Measurements from ENCODE around the gene FIG4.
"Not testable (repeated sequence)": the region's sequence is repeated elsewhere in the genome, so short reads cannot be mapped to it uniquely, and the experiment has no call there.

FIG4 gene

DNA sequence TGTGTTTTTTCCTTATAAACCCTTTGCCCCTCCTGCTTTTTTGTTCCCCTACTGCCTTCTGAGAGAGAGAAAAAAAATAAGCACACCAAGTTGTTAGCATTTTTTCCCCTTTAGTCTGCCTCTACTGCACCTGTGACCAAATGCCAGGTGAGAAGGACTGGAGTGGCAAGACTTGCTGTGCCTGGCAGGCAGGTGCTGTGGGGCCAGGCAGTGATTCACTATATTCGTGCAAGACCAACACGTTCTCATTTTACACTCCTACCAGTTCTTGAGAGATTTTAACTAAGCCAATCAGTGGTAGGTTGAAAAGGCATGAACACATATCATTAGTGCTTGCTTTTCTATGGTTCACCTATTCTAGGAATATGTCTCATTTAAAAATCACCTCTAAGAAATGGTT lies 109.7 kb downstream of the FIG4 start:
- no peak for DNase-seq

- no peak for DNase-seq
Measured at GRCh38 chr6:109801794-109802193, 110.7 kb downstream of the FIG4 start.

DNA sequence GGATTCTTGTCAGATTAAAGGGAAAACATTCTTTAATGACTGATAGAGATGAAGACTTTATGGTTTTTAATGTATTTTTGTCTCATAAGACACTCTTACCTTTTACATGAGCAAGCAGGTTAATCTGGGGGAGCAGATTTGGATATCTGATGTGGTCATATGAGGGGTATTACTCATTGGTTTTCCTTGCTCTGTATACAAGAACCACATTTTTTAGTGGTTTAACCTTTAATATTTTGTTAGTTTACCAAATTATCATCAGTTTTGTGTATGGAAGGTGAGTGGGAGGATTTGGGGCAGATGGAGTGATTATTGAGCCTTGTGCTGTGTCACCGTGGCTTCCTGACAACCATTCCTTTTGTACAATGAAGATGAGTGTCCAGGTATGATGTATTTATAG lies 112.9 kb downstream of the FIG4 start:
- DNase-seq = no peak

- DNase-seq = no peak
Measured at GRCh38 chr6:109807881-109808280, 116.8 kb downstream of the FIG4 start.

GRCh38 chr6:109808837-109809236 lies 117.7 kb downstream of the FIG4 start:
- DNase-seq = no peak

DNA sequence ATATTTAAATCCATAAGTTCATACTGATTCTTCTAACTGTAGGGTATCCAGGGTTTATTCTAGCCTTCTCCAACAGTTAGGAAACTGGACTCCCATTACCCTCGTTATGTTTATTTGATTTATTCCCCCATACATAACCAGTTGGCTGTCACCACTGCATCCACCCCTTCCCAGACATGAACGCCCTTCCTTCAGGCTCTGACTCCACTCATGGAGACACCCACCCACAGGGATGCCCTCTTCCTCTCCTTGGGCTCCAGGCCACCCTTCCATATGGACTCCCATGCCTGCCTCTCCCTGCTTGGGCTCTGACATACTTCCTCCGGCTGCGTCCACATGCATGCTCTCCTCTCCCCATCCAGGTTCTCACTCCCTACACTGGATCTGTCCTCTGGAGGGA lies 124.0 kb downstream of the FIG4 start:
- no peak for DNase-seq

DNA sequence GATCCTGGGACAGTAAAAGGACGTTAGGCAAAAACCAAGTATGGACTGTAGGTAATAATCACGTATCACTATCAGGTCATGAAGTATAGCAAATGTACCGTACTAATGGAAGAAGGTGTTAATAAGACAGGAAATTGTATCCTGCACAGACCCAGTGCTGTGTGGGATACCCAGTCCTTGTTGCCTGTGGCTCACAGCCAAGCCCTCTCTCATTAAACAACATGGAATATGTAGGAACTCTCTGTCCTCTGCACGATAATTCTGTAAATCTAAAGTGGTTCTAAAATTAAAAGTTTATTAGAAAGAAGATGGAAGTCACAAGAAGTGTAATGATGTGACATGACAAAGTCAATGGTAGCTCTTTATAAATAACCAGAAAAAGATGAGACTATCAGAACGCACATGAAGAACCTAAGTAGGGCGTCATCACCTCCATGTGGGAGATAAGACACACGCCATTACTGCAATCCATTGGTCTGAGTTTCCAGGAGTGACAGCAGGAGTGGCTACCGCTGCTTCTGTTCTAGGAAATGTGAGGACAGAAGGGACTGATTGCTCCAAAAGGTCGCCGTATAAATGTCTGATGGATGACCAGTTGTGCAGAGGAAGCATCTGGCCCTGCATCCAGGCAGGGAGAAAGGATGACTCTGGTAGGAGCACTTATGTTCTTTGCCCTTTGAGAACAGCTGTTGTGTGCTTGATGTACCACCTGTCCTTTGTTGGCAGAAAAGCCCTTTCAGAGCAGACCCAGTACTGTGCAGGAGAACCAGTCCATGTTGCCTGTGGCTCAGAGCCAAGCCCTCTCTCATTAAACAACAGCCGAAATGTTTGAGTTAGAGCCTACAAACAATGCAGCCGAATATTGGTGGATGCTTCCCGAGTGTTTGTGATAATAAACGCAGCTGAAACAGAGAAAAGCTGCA lies 125.6 kb downstream of the FIG4 start:
- DNase-seq = peak; percentile 91

DNA sequence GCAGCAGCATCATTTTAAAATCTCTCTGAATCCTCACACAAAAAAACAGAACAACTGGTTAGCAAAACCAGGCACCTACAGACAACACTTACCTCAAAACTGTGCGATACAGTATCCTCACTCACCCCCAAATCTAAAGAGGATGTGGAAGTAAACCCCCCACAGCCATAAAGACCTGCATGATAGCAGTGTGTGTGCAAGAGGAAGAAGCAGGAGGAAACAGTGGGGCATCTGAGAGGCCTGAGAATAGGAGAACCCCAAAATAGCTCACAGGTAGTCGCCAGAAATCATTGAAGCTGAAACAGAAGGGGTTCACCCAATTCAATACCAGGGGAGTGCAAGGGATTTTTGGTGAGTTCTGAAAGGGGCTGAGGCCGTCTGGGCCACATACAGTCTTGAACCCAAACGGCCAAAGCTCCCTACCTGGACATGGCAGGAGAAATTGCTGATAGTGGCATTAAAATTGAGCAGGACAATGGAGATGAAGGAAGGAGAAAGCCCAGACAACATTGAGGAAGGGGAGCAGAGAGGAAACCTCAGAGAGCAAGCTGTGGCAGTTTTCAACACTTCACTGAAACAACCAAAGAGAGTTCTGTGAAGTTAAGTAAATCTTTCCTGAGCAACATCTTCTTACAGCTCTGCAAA lies 129.7 kb downstream of the FIG4 start:
- no peak for DNase-seq

DNA sequence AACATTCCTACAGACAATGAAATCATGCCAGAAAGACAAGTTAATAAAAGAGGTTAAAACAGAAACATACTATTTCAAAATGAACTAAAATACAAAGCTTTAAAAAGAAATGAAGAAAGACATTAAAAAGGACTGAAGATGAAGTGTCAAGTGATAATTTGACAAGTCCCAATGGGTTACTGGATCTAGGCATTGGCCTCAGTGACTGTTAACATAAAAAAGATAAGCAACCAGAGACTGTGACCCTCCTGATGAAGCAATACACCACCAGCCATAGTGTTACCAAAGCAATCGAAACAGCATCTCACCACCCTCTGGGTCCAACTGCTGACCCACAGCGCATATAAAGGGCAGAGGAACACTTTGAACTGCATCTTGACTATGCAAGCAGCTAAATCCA lies 130.3 kb downstream of the FIG4 start:
- DNase-seq = no peak

DNA sequence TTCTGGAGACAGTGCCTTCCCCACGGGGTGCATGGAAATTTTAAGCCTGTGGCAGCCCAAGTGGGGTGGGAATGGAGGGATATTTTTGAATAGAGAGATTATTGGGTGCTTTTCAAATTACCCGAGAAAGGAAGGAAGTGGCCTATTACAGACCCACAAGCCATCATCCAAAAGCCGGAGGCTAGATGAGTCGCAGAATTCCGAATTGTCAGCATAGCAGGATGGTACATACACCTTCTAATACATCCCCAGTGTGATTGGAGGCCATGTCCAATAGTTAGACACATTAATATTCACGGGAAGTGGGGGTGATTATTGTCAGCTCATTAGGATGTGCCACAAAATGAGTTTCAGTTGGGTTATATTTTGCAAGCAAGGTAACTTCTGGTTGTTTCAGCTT lies 133.0 kb downstream of the FIG4 start:
- DNase-seq = no peak

GRCh38 chr6:109826551-109826950 lies 135.5 kb downstream of the FIG4 start:
- no peak for DNase-seq

DNA sequence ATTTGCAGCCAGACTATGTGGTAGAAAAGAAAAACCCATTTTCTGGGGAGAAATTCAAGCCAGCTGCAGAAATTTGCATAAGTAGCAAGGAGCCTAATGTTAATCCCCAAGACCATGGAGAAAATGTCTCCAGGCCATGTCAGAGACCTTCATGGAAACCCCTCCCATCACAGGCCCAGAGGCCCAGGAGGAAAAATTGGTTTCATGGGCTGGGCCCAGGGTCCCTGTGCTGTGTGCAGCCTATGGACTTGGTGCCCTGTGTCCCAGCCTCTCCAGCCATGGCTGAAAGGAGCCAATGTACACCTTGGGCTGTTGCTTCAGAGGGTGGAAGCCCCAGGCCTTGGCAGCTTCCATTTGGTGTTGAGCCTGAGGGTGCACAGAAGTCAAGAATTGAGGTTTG lies 140.3 kb downstream of the FIG4 start:
- DNase-seq = not testable (repeated sequence)

DNA sequence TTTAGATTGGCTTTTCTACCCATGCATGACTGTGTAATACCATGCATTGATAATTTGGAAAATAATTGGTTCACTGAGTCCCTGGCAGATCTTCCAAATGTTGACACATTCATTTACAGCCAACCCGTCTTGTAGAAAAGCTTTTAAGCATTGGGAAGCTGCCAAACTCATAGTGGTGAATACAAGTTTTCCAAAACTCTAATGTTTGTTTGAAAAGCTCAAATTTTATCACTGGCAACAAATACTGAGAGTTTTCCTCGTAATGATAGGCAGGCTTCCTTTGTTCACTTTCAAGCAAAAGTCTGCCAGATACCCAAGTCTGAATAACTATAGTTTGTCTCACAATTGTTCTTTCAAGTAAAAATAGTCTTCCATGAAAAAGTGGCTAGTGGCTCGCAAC lies 143.0 kb downstream of the FIG4 start:
- no peak for DNase-seq

- DNase-seq = no peak
Measured at GRCh38 chr6:109834595-109835437, 143.7 kb downstream of the FIG4 start.

DNA sequence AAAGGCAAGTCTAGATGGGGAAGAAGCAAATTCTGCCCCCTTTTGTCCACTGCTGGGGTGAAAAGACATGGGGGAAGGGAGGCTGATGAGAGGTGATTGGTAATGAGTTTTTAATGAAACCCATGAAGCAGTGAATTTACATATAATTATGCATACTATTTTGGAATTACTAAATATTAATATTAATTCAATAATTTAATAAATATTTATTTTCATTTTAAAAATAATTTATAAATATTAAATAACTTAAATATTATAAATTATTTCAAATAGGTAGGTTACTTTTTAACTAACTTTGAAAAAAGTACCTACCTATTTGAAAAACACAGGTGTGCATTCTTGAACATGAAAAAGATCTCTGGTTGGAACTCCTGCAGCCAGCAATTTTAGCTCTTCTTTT lies 148.9 kb downstream of the FIG4 start:
- no peak for DNase-seq

DNA sequence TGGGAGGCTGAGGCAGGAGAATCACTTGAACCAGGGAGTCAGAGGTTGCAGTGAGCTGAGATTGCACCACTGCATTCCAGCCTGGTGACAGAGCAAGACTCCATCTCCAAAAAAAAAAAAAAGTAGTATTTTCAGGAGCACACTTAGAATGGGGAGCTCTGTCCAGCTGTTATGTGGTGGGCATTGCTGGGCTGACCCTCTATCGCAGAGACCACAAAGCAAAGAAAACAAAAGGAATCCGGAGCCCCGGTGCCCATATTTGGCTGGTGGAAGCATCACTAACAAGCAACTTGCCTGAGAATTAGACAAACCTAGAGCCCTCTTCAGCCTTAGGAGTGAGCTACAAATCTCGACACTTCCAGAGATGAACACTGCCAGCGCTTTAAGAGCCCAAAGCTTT lies 149.7 kb downstream of the FIG4 start:
- DNase-seq = no peak

GRCh38 chr6:109841869-109842268 lies 150.8 kb downstream of the FIG4 start:
- no peak for DNase-seq

DNA sequence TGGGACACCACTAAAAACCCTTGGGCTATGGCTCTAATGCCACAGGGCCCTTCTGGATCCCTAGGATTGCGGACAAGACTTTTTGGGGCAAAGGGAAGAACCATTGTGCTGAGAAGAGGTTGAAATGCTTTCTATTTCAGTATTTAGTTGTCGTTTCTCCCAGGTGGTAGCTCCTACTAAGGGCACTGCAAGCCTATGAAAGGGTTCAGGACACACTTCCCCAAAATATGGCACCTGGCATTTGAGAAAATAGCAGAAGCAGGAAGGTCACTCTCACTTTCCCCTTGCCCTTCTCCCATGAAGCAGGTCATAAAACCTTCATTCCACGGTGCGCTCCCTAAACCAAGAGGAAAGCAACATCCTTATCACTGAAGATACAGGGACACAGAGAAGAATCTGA lies 161.6 kb downstream of the FIG4 start:
- no peak for DNase-seq

- no peak for DNase-seq
Measured at GRCh38 chr6:109853426-109853825, 162.3 kb downstream of the FIG4 start.

GRCh38 chr6:109853951-109854350 lies 162.9 kb downstream of the FIG4 start:
- DNase-seq = no peak

DNA sequence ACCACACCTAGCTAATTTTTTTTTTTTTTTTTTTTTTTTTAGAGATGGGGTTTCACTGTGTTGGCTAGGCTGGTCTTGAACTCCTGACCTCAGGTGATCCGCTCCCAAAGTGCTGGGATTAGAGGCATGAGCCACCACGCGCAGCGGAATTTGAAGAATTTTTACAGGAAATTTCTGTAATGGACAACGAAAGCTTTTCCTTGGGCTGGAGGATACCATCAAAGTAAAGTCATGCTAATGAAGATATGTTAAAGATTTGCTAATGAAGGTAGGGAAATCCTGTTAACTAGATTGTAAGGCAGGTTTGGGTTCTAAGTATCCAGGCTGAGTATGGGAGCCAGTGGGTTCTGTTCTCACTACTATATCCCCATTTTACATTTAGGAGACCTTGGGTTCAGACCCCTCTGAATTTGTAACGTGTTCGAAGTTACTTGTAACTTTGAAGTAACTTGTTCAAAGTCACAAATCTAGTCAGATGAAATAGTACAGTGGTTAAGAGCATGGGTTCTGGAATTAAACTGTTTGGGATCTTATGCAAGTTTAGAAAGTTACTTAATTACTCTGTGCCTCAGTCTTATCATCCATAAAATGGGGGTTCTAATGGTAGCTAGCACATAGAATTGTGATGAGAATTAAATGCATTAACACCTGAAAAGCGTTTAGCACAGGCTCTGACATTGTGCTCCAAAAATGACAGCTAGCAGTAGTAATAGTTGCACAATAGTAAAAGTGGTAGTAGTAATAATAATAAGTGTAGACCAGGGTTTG lies 163.6 kb downstream of the FIG4 start:
- no peak for DNase-seq

- not testable (repeated sequence) for DNase-seq
Measured at GRCh38 chr6:109855476-109856040, 164.5 kb downstream of the FIG4 start.
